Sigmoid colon (tissue), 7 donors: ENCODE measurements around the gene INA. TPM values are rescaled to one million over a fixed set of nuclear protein-coding genes. Genes with fewer than 3 reads are reported as not detected.
"Not testable (repeated sequence)": the region's sequence is repeated elsewhere in the genome, so short reads cannot be mapped to it uniquely, and the experiment has no call there.

Source experiments
- DNase-seq: peaks from one replicate; pipeline ENCODE4 v3.0.0-alpha.2; 2019
- H3K27ac ChIP-seq, 4 donors: fragments of 200-600 bp; sonication (generic); one replicate each; pipeline ENCODE4 v1.5.1; 2016 to 2019; ENCODE audit warnings: mild to moderate bottlenecking in 1 of 4
- H3K27me3 ChIP-seq, 3 donors: fragments of 200-600 bp; sonication (generic); one replicate each; pipeline ENCODE4 v1.5.1; 2019; ENCODE audit warnings: mild to moderate bottlenecking in 1 of 3
- H3K36me3 ChIP-seq, 4 donors: fragments of 200-600 bp; sonication (generic); one replicate each; pipeline ENCODE4 v1.5.1; 2016 to 2019
- H3K4me1 ChIP-seq, 4 donors: fragments of 200-600 bp; sonication (generic); one replicate each; pipeline ENCODE4 v1.5.1; 2017 to 2019
- H3K4me3 ChIP-seq, 4 donors: fragments of 200-600 bp; sonication (generic); one replicate each; pipeline ENCODE4 v1.5.1; 2017 to 2019; ENCODE audit warnings: mild to moderate bottlenecking in 2 of 4, moderate library complexity in 1 of 4
- H3K9me3 ChIP-seq, 4 donors: fragments of 200-600 bp in 3 of 4; sonication (generic) in 3 of 4; one replicate each; pipeline versions ENCODE4 v1.5.1 to v1.6.1; 2013 to 2019
- EP300 ChIP-seq, 4 donors: sonication (generic); formaldehyde crosslinking; IDR thresholded peaks; one replicate each; pipeline ENCODE4 v1.6.1; 2017; ENCODE audit warnings: antibody characterized with exemption in 4 of 4
- POLR2A ChIP-seq, 2 donors: fragments of 450-650 bp; IDR thresholded peaks; one replicate each; pipeline ENCODE4 v1.6.1; 2016; ENCODE audit warnings: antibody characterized with exemption in 2 of 2, mild to moderate bottlenecking in 2 of 2, moderate library complexity in 2 of 2
- POLR2AphosphoS5 ChIP-seq, 4 donors: sonication (generic); formaldehyde crosslinking; IDR thresholded peaks; one replicate each; pipeline ENCODE4 v1.6.1; 2017; ENCODE audit warnings: antibody characterized with exemption in 4 of 4
- WGBS, 2 donors: extraction: QIAGEN DNeasy Blood & Tissue Kit; methylation state at CpG; one replicate each; pipeline ENCODE4 v1.1.7; 2013; 5-methylcytosine and 5-hydroxymethylcytosine counted together
- intact Hi-C: fragments of 100-400 bp; cut with DNase I; formaldehyde crosslinking; loops from one replicate; pipeline ENCODE4 v1.15.1; 2023
- polyA plus RNA-seq, 3 donors: library from polyadenylated mRNA; stranded (reverse); fragments of 200-250 nt; gene quantifications; one replicate each; pipeline ENCODE4 v1.2.3, GENCODE V29; 2013
- total RNA-seq, 4 donors: library from RNA; depleted of rRNA; stranded (reverse); fragments of >200 nt; gene quantifications; one replicate each; pipeline ENCODE4 v1.1.0, GENCODE V29; 2016
- TF ChIP-seq, protein P1 (sequence below), 4 experiments: fragments of 450-650 bp in 3 of 4; fragments of 200-600 bp in 1 of 4; IDR thresholded peaks; one replicate each; pipeline ENCODE4 v1.5.1; 2016 to 2019; ENCODE audit warnings: antibody characterized with exemption in 4 of 4, mild to moderate bottlenecking in 3 of 4, moderate library complexity in 2 of 4
- donor health status: healthy with polysubstance abuse.
- donor health status: Bipolar disorder and iron deficiency.
- donor health status: healthy.

The INA gene
- total and polyA plus RNA-seq, 7 donors = 2.0 to 11.8 (median 4.4) TPM; not detected in 2

DNA sequence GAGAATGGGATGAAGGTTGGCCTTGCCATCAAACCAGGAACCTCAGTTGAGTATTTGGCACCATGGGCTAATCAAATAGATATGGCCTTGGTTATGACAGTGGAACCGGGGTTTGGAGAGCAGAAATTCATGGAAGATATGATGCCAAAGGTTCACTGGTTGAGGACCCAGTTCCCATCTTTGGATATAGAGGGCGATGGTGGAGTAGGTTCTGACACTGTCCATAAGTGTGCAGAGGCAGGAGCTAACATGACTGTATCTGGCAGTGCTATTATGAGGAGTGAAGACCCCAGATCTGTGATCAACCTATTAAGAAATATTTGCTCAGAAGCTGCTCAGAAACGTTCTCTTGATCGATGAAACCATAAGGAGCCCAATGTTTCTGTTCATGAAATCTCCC, 30.6 kb upstream of the INA start:
- WGBS, 2 donors = 72 to 81% methylated on average over 4 of the region's 4 CpGs
- Histone ChIP-seq H3K4me1 (peaks cover 0 to 8% (median 6%) of the 10 kb centered on the region in 4 donors), H3K4me3 (no peak overlapping the region), H3K27ac (no peak overlapping the region), H3K36me3 (no peaks in the 10 kb centered on the region), H3K9me3 (no peaks in the 10 kb centered on the region), H3K27me3 (no peaks in the 10 kb centered on the region)
- no peak for TF ChIP-seq EP300 (IDR thresholded peaks at IDR 0.05)
- TF ChIP-seq POLR2A (IDR thresholded peaks at IDR 0.05) = no peak
- TF ChIP-seq, protein P1, sequence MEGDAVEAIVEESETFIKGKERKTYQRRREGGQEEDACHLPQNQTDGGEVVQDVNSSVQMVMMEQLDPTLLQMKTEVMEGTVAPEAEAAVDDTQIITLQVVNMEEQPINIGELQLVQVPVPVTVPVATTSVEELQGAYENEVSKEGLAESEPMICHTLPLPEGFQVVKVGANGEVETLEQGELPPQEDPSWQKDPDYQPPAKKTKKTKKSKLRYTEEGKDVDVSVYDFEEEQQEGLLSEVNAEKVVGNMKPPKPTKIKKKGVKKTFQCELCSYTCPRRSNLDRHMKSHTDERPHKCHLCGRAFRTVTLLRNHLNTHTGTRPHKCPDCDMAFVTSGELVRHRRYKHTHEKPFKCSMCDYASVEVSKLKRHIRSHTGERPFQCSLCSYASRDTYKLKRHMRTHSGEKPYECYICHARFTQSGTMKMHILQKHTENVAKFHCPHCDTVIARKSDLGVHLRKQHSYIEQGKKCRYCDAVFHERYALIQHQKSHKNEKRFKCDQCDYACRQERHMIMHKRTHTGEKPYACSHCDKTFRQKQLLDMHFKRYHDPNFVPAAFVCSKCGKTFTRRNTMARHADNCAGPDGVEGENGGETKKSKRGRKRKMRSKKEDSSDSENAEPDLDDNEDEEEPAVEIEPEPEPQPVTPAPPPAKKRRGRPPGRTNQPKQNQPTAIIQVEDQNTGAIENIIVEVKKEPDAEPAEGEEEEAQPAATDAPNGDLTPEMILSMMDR (IDR thresholded peaks at IDR 0.05) = no peak
- no peak for TF ChIP-seq POLR2AphosphoS5 (IDR thresholded peaks at IDR 0.05)
- no peak for DNase-seq
- intact Hi-C loops = loop anchor here (10.0 kb wide), 3 partner anchors 142 to 522 kb away; partner anchors contain the start of gene CYP17A1

DNA sequence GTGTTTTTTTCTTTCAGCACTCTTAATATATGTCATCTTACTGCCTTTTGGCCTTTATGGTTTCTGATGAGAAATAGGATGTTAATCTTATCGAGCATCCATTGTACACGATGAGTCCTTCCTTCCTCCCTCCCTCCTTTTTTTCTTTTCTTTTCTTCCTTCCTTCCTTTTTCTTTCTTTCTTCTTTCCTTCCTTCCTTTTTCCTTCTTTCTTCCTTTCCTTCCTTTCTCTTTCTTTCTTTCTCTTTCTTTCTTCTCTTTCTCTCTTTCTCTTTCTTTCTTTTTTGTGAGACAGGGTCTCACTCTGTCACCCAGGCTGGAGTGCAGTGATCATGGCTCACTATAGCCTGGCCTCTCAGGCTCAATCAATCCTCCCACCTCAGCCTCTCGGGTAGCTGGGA, 22.8 kb upstream of the INA start:
- DNase-seq = no peak
- no peak for TF ChIP-seq POLR2AphosphoS5 (IDR thresholded peaks at IDR 0.05)
- no peak for TF ChIP-seq POLR2A (IDR thresholded peaks at IDR 0.05)
- TF ChIP-seq, protein P1 (IDR thresholded peaks at IDR 0.05) = no peak
- TF ChIP-seq EP300 (IDR thresholded peaks at IDR 0.05) = no peak
- Histone ChIP-seq H3K4me1 (no peaks in the 10 kb centered on the region), H3K27me3 (no peaks in the 10 kb centered on the region), H3K36me3 (no peaks in the 10 kb centered on the region), H3K27ac (no peak overlapping the region), H3K4me3 (no peak overlapping the region), H3K9me3 (no peaks in the 10 kb centered on the region)
- intact Hi-C loops = no loop called here
- WGBS, 2 donors = 83 to 87% methylated on average over 3 of the region's 3 CpGs

DNA sequence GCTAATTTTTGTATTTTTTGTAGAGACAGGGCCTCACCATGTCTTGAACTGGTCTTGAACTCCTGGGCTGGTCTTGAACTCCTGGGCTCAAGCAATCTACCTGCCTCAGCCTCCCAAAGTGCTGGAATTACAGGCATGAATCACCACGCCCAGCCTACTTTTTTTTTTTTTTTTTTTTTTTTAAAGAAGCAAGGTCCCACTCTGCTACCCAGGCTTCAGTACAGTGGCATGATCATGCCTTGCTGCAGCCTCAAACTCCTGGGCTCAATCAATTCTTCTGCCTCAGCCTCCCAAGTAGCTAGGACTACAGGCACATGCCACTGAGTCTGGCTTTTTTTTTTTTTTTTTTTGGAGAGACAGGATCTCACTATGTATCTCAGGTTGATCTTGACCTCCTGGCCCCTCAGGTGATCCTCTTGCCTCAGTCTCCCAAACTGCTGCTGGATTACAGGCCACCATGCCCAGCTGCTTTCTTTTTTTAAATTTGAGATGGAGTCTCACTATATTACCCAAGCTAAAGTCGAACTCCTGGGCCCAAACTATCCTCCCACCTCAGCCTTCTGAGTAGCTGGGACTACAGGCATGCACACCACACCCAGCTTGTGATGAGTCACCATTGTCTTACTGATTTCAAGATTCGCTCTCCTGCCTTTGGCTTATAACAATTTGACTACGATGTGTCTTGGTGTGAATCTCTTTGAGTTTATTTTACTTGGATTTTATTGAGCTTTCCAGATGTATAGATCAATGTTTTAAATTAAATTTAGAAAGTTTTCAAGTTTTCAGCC, 22.2 kb upstream of the INA start:
- intact Hi-C loops = no loop called here
- WGBS, 2 donors = 55 to 77% methylated on average over 4 of the region's 4 CpGs
- Histone ChIP-seq H3K4me1 (no peaks in the 10 kb centered on the region), H3K36me3 (no peaks in the 10 kb centered on the region), H3K4me3 (no peak overlapping the region), H3K27ac (no peak overlapping the region), H3K27me3 (no peaks in the 10 kb centered on the region), H3K9me3 (no peaks in the 10 kb centered on the region)
- DNase-seq = no peak
- no peak for TF ChIP-seq EP300 (IDR thresholded peaks at IDR 0.05)
- no peak for TF ChIP-seq POLR2AphosphoS5 (IDR thresholded peaks at IDR 0.05)
- TF ChIP-seq POLR2A (IDR thresholded peaks at IDR 0.05) = no peak
- TF ChIP-seq, protein P1 (IDR thresholded peaks at IDR 0.05) = no peak

DNA sequence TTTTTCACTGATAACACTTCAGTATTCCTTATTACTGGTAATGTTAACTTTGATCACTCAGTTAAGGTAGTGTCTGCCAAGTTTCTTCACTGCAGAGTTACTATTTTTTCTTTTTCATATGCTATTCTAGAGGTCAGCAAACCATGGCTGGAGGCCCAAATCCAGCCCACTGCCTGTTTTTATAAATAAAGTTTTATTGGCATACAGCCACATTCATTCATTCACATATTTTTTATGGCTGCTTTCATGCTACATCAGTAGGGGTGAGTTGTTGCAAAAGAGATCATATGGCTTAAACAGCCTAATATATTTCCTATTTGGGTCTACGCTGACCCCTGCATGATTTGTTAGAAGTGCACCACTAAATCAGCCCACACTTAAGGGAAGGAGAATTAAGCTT, 20.3 kb upstream of the INA start:
- TF ChIP-seq POLR2A (IDR thresholded peaks at IDR 0.05) (no peak), POLR2AphosphoS5 (IDR thresholded peaks at IDR 0.05) (no peak)
- TF ChIP-seq, protein P1 (IDR thresholded peaks at IDR 0.05) = no peak
- intact Hi-C loops = no loop called here
- H3K9me3 ChIP-seq = no peaks in the 10 kb centered on the region
- H3K4me1 ChIP-seq = no peaks in the 10 kb centered on the region
- H3K27ac ChIP-seq = no peak overlapping the region
- H3K4me3 ChIP-seq = no peak overlapping the region
- no peaks in the 10 kb centered on the region for H3K27me3 ChIP-seq
- DNase-seq = no peak
- 91 to 100% methylated on average over 1 of the region's 1 CpG for WGBS, 2 donors
- no peaks in the 10 kb centered on the region for H3K36me3 ChIP-seq

DNA sequence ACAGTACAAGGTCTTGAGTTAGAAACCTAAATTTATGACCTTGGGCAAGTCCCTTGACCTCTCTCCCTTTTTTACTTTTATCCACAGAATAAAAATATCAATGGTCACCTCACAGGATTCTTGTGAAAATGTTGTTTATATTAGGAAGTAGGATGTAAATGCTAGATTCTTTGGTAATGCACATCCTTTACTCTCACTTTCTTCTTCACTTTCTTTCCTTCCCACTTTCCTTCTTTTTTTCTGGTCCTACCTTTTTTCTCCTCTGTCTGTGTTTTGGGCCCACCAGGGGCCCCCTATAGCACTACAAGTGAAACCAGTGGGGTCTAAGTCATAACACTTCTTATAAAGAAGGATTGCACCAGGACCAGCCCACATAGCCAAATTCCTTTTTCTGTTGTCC, 19.1 kb upstream of the INA start:
- Histone ChIP-seq H3K4me3 (no peak overlapping the region), H3K9me3 (no peaks in the 10 kb centered on the region), H3K27ac (no peak overlapping the region), H3K36me3 (no peaks in the 10 kb centered on the region), H3K27me3 (no peaks in the 10 kb centered on the region), H3K4me1 (no peaks in the 10 kb centered on the region)
- intact Hi-C loops = no loop called here
- TF ChIP-seq POLR2AphosphoS5 (IDR thresholded peaks at IDR 0.05) (no peak), EP300 (IDR thresholded peaks at IDR 0.05) (no peak), POLR2A (IDR thresholded peaks at IDR 0.05) (no peak)
- TF ChIP-seq, protein P1 (IDR thresholded peaks at IDR 0.05) = no peak
- DNase-seq = no peak

DNA sequence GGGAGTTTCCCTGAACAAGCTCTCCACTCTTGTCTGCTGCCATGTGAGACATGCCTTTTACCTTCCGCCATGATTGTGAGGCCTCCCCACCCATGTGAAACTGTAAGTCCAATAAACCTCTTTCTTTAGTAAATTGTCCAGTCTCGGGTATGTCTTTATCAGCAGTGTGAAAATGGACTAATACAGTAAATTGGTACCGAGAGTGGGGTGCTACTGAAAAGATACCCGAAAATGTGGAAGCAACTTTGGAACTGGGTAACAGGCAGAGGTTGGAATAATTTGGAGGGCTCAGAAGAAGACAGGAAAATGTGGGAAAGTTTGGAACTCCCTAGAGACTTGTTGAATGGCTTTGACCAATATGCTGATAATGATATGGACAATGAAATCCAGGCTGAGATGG, 18.0 kb upstream of the INA start:
- H3K27ac ChIP-seq, DNase-seq, H3K27me3 ChIP-seq, intact Hi-C loops, H3K36me3 ChIP-seq, H3K9me3 ChIP-seq, H3K4me1 ChIP-seq, H3K4me3 ChIP-seq: not testable (repeated sequence)
- 92 to 93% methylated on average over 4 of the region's 4 CpGs for WGBS, 2 donors
